CD14-positive monocyte (primary cell): ENCODE results near the gene TLK2. TPM values are rescaled to one million over a fixed set of nuclear protein-coding genes. Genes with fewer than 3 reads are reported as not detected.
"Not testable (repeated sequence)": the region's sequence is repeated elsewhere in the genome, so short reads cannot be mapped to it uniquely, and the experiment has no call there.

Experiments used
- DNase-seq, 3 donors: peaks; one replicate each; pipeline ENCODE4 v3.0.0-alpha.2; 2011 to 2022
- H2AFZ ChIP-seq: 2 replicates; pipeline ENCODE4 v1.6.0; 2012; ENCODE audit warnings: mild to moderate bottlenecking, low read depth, low read length, inconsistent platforms; ENCODE audit not compliant: insufficient read depth, poor library complexity, severe bottlenecking
- H3K27ac ChIP-seq, 2 donors: 1 replicate in 1 of 2; 2 replicates in 1 of 2; pipeline ENCODE4 v1.5.1; 2012 to 2013; ENCODE audit warnings: low read length in 2 of 2, control low read depth in 1 of 2, inconsistent platforms in 1 of 2, low read depth in 1 of 2, mild to moderate bottlenecking in 1 of 2
- H3K27me3 ChIP-seq, 2 donors: one replicate each; pipeline versions ENCODE4 v1.6.0 to v1.6.1; 2011 to 2013; ENCODE audit warnings: low read length in 2 of 2; ENCODE audit not compliant: control insufficient read depth in 2 of 2, insufficient read depth in 2 of 2
- H3K36me3 ChIP-seq, 2 donors: replicated peaks in 1 of 2; 1 replicate in 1 of 2; 2 replicates in 1 of 2; pipeline versions ENCODE4 v1.5.1 to v1.6.1; 2012 to 2013; ENCODE audit warnings: low read length in 2 of 2, control low read depth in 1 of 2, inconsistent platforms in 1 of 2, mild to moderate bottlenecking in 1 of 2; ENCODE audit not compliant: insufficient read depth in 2 of 2, control insufficient read depth in 1 of 2
- H3K4me1 ChIP-seq, 2 donors: 1 replicate in 1 of 2; 2 replicates in 1 of 2; pipeline versions ENCODE4 v1.5.1 to v1.6.1; 2012 to 2013; ENCODE audit warnings: low read length in 2 of 2, control low read depth in 1 of 2, inconsistent platforms in 1 of 2, mild to moderate bottlenecking in 1 of 2, moderate library complexity in 1 of 2; ENCODE audit not compliant: insufficient read depth in 2 of 2, control insufficient read depth in 1 of 2
- H3K4me2 ChIP-seq: replicated peaks from 2 replicates; pipeline ENCODE3; 2012; ENCODE audit warnings: low read length, moderate library complexity, mild to moderate bottlenecking; ENCODE audit not compliant: poor library complexity, severe bottlenecking; ENCODE audit errors: extremely low read depth
- H3K4me3 ChIP-seq, 3 experiments: fragments of 200-600 bp in 1 of 3; sonication (generic) in 1 of 3; replicated peaks in 1 of 3; 1 replicate in 2 of 3; 2 replicates in 1 of 3; pipeline ENCODE4 v1.5.1; 2011 to 2013; ENCODE audit warnings: low read length in 3 of 3, mild to moderate bottlenecking in 3 of 3, control low read depth in 2 of 3, low read depth in 2 of 3, inconsistent platforms in 1 of 3, moderate library complexity in 1 of 3
- H3K79me2 ChIP-seq: 2 replicates; pipeline ENCODE4 v1.6.0; 2012; ENCODE audit warnings: mild to moderate bottlenecking, control low read depth, inconsistent platforms, low read length, moderate library complexity; ENCODE audit not compliant: insufficient read depth
- H3K9ac ChIP-seq: 2 replicates; pipeline ENCODE4 v1.6.0; 2017; ENCODE audit warnings: low read length, mild to moderate bottlenecking; ENCODE audit not compliant: insufficient read depth, poor library complexity, severe bottlenecking
- H3K9me3 ChIP-seq, 2 donors: replicated peaks in 1 of 2; 1 replicate in 1 of 2; 2 replicates in 1 of 2; pipeline versions ENCODE4 v1.5.1 to v1.6.1; 2012 to 2013; ENCODE audit warnings: low read length in 2 of 2, control low read depth in 1 of 2; ENCODE audit not compliant: control insufficient read depth in 1 of 2, insufficient read depth in 1 of 2
- H4K20me1 ChIP-seq: 2 replicates; pipeline ENCODE4 v1.6.0; 2012; ENCODE audit warnings: mild to moderate bottlenecking, low read length, control low read depth, moderate library complexity; ENCODE audit not compliant: insufficient read depth
- H3K27ac Mint-ChIP-seq, 7 donors: one replicate each; pipeline ENCODE4 v1.8.0; 2020; ENCODE audit warnings: mild to moderate bottlenecking in 7 of 7, mixed read lengths in 7 of 7, moderate library complexity in 6 of 7, inconsistent platforms in 2 of 7
- H3K27me3 Mint-ChIP-seq, 3 donors: one replicate each; pipeline ENCODE4 v1.8.0; 2021 to 2022; ENCODE audit warnings: low read depth in 3 of 3, mild to moderate bottlenecking in 3 of 3, mixed read lengths in 3 of 3, moderate library complexity in 3 of 3, inconsistent platforms in 1 of 3
- H3K36me3 Mint-ChIP-seq, 2 donors: one replicate each; pipeline ENCODE4 v1.8.0; 2020; ENCODE audit warnings: mixed read lengths in 2 of 2, inconsistent platforms in 1 of 2, mild to moderate bottlenecking in 1 of 2
- H3K4me1 Mint-ChIP-seq: one replicate; pipeline ENCODE4 v1.8.0; 2020; ENCODE audit warnings: mild to moderate bottlenecking, mixed read lengths
- H3K4me3 Mint-ChIP-seq, 2 donors: one replicate each; pipeline ENCODE4 v1.8.0; 2020; ENCODE audit warnings: mild to moderate bottlenecking in 2 of 2, mixed read lengths in 2 of 2, moderate library complexity in 1 of 2
- H3K9me3 Mint-ChIP-seq, 7 donors: one replicate each; pipeline ENCODE4 v1.8.0; 2020 to 2022; ENCODE audit warnings: mixed read lengths in 7 of 7, mild to moderate bottlenecking in 6 of 7, moderate library complexity in 6 of 7, inconsistent platforms in 2 of 7
- WGBS: methylation state at CpG from one replicate; pipeline ENCODE4 v1.1.5; 2013; ENCODE audit warnings: missing lambda C conversion rate; ENCODE audit not compliant: insufficient coverage; 5-methylcytosine and 5-hydroxymethylcytosine counted together
- intact Hi-C, 2 donors: fragments of 100-400 bp; cut with micrococcal nuclease; formaldehyde crosslinking; loops; one replicate each; pipeline versions ENCODE4 v1.15.0 to v1.15.1; 2023
- polyA plus RNA-seq, 3 donors: library from polyadenylated mRNA; depleted of rRNA in 1 of 3; unstranded in 2 of 3; stranded (reverse) in 1 of 3; fragments of 300-500 nt in 2 of 3; fragments of >200 nt in 1 of 3; fragmentation: Illumina TruSeq in 2 of 3; gene quantifications; 1 replicate in 2 of 3; 2 replicates in 1 of 3; pipeline ENCODE4 v1.2.3, GENCODE V29; 2012 to 2021

TLK2 gene
- polyA plus RNA-seq, 3 donors, result 4.0 to 28.2 (median 4.3) TPM

DNA sequence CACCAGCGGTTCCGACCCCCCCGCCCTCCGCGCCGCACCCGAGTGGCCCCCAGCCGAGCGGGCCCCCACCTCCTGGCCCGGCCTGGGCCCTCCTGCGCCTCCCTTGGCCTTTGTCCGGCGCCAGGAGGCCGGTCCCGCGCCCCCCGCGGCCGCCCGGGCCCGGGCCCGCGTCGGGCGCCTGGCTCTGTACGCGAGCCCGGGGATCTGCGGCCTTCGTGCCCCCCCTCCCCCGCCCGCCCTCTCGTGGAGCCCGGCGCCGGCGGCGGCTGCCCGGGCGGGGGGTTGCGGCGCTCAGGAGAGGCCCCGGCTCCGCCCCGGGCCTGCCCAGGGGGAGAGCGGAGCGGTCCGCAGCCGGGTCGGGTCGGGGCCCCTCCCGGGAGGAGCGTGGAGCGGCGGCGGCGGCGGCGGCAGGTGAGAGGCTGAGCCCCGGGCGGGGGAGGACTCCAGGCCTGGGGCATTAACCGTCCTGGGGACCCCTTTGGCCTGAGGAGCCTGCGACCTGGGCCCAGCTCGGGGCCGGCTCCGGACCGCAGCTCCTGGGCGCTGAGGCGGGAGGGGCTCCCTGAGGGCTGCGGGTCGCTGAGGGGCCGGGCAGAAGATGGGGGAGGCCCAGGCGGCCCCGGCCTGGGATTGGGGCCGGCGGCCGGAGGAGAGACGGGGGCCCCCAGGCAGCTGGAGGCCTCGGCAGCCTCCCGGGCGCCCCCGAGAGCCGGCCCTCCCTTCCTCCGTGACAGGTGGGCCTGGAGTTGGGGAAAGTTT, 434 bp downstream of the TLK2 start:
- intact Hi-C loops, H3K9me3 Mint-ChIP-seq, H3K27me3 ChIP-seq, H3K9me3 ChIP-seq, H4K20me1 ChIP-seq, H3K27me3 Mint-ChIP-seq: not testable (repeated sequence)
- peak overlapping the region; percentile 61 to 83 (median 79) for H3K4me3 ChIP-seq
- H3K4me2 ChIP-seq, result peak overlapping the region; percentile 67
- peak overlapping the region; percentile 81 to 85 for H3K27ac ChIP-seq
- H3K4me3 Mint-ChIP-seq, result peak overlapping the region; percentile 89 to 93
- 1% methylated on average over 55 of the region's 84 CpGs for WGBS
- H3K4me1 ChIP-seq, result peaks cover 11 to 22% of the 10 kb centered on the region in 2 donors
- peaks cover 61% of the 10 kb centered on the region for H3K79me2 ChIP-seq
- H3K4me1 Mint-ChIP-seq, result peaks cover 26% of the 10 kb centered on the region
- peak overlapping the region; percentile 86 to 95 (median 93) for H3K27ac Mint-ChIP-seq
- H3K9ac ChIP-seq, result peak overlapping the region; percentile 88
- peak in 1 of 3 donors; percentile 20 for DNase-seq
- peaks cover 3 to 16% of the 10 kb centered on the region in 2 donors for H3K36me3 ChIP-seq
- H2AFZ ChIP-seq, result peak overlapping the region; percentile 72
- H3K36me3 Mint-ChIP-seq, result peaks cover 19 to 26% of the 10 kb centered on the region in 2 donors

DNA sequence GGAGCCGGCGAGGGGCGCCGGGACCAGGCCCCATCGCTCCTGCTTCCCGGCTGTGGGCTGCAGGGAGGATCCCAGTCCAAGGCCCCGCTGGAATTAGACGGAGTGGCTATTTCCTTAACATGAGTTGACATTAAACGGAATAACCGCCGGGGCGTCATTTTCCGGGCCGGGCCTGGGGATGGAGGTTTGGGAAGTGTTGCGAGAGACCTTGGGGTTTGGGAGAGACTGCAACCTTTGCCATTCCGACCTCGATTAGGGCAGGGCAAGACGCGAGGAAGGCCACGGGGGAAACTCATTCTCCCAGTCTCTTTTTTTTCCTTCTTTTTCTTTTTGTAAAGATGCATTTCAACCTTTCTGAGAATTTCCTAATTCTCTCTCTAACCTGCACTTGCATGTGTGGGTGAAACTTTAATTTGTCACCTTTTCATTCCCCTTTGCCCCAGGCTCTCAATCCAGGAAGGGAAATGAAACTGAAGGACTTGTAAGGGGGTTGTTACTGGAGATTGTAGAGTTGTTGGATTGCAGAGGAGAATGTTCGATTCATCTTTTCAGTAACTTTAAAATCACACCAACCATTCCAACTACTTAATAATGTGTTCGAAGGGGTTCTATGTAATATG, 1.1 kb downstream of the TLK2 start:
- Histone ChIP-seq H3K79me2 (peaks cover 65% of the 10 kb centered on the region), H3K36me3 (peaks cover 3 to 16% of the 10 kb centered on the region in 2 donors), H2AFZ (peak overlapping the region; percentile 72), H3K4me2 (peak overlapping the region; percentile 67), H3K27ac (peak overlapping the region; percentile 81 to 85), H3K4me3 (peak overlapping the region; percentile 61 to 83 (median 79)), H3K9ac (peak overlapping the region; percentile 88), H3K4me1 (peaks cover 11 to 22% of the 10 kb centered on the region in 2 donors)
- Mint-ChIP-seq H3K36me3 (peaks cover 19 to 31% of the 10 kb centered on the region in 2 donors), H3K4me1 (peaks cover 26% of the 10 kb centered on the region), H3K27ac (peak overlapping the region; percentile 86 to 95 (median 93)), H3K4me3 (peak overlapping the region; percentile 89 to 93)
- WGBS, result no CpG with 5 or more reads among the region's 22 CpGs
- intact Hi-C loops, H3K27me3 Mint-ChIP-seq, H4K20me1 ChIP-seq, H3K9me3 Mint-ChIP-seq, H3K27me3 ChIP-seq, H3K9me3 ChIP-seq: not testable (repeated sequence)
- DNase-seq, result peak in 2 of 3 donors; percentile 19 to 20

DNA sequence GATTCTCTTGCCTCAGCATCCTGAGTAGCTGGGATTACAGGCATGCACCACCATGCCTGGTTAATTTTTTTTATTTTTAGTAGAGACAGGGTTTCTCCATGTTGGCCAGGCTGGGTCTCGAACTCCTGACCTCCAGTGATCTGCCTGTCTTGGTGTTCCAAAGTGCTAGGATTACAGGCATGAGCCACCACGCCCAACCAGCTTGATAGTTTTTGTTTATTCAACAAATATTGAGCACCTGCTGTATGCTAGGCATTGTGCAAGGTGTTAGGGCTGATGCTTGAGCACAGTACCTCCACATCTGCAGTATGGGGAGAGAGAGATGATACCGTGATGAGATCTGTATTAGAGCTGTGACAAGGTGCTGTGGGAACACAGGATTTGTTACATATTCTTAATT, 3.9 kb downstream of the TLK2 start:
- DNase-seq, H3K9ac ChIP-seq, H3K9me3 Mint-ChIP-seq, H3K27me3 Mint-ChIP-seq, H3K4me3 ChIP-seq, H2AFZ ChIP-seq, H3K27me3 ChIP-seq, intact Hi-C loops, H3K27ac ChIP-seq, H3K4me2 ChIP-seq, H3K9me3 ChIP-seq, H3K4me3 Mint-ChIP-seq: not testable (repeated sequence)
- Histone ChIP-seq H3K4me1 (peaks cover 6 to 17% of the 10 kb centered on the region in 2 donors), H4K20me1 (peaks cover 23% of the 10 kb centered on the region), H3K36me3 (peaks cover 3 to 22% of the 10 kb centered on the region in 2 donors), H3K79me2 (peaks cover 84% of the 10 kb centered on the region)
- Mint-ChIP-seq H3K36me3 (peaks cover 20 to 46% of the 10 kb centered on the region in 2 donors), H3K4me1 (peaks cover 19% of the 10 kb centered on the region), H3K27ac (peak overlapping the region in 1 of 7 donors; percentile 59)
- WGBS, result no CpG with 5 or more reads among the region's 3 CpGs

DNA sequence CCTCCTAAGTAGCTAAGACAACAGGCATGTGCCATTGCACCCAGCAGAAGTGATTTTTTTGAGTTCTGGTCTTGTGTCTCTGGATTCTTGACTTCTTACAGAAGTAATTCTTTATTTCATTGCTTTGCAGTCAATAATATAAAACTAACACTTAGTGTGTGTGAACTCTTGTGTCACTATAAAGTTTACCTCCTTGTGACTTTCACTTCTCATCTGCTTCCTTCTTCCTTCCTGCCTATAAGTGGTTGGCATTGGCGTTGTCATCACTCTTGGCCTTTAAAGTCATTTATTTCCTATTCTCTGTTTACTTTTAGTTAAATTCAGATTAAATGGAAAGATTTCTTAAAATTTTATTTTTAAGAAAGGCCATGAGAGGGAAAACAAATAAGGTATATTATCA, 12.4 kb downstream of the TLK2 start:
- H3K4me3 ChIP-seq, H3K4me3 Mint-ChIP-seq, H3K4me2 ChIP-seq, H2AFZ ChIP-seq, H3K27me3 Mint-ChIP-seq, intact Hi-C loops, H3K9ac ChIP-seq, DNase-seq, H3K27me3 ChIP-seq, H3K27ac Mint-ChIP-seq, H3K9me3 ChIP-seq, H3K4me1 ChIP-seq, H3K27ac ChIP-seq, H3K9me3 Mint-ChIP-seq, H3K36me3 ChIP-seq: not testable (repeated sequence)
- Histone ChIP-seq H4K20me1 (peaks cover 84% of the 10 kb centered on the region), H3K79me2 (peaks cover 97% of the 10 kb centered on the region)
- H3K36me3 Mint-ChIP-seq, result peaks cover 3 to 39% of the 10 kb centered on the region in 2 donors
- no CpG with 5 or more reads among the region's 1 CpG for whole genome bisulfite sequencing
- H3K4me1 Mint-ChIP-seq, result peaks cover 19% of the 10 kb centered on the region
